K562 (cell line): ENCODE results near the gene PTOV1. TPM values are rescaled to one million over a fixed set of nuclear protein-coding genes. Genes with fewer than 3 reads are reported as not detected.

Source experiments
- ARNT ChIP-seq, 2 experiments: fragments of 450-650 bp; IDR thresholded peaks; 2 replicates each; pipeline ENCODE4 v1.6.1; 2016; ENCODE audit warnings: mild to moderate bottlenecking in 1 of 2
- HNRNPUL1 ChIP-seq: fragments of 200-400 bp; formaldehyde crosslinking; IDR thresholded peaks from 2 replicates; pipeline ENCODE4 v1.6.1; 2017; ENCODE audit warnings: low read length
- MTA3 ChIP-seq: fragments of 450-650 bp; formaldehyde crosslinking; IDR thresholded peaks from 2 replicates; pipeline ENCODE4 v1.6.1; 2017; ENCODE audit warnings: mild to moderate bottlenecking, borderline replicate concordance
- PATZ1 ChIP-seq: fragments of 250-450 bp; sonication (Bioruptor Pico); IDR thresholded peaks from 2 replicates; pipeline ENCODE4 v1.5.0; 2020; ENCODE audit warnings: mild to moderate bottlenecking, borderline replicate concordance
- PBX2 ChIP-seq, 2 experiments: IDR thresholded peaks in 1 of 2; conservative IDR thresholded peaks in 1 of 2; 2 replicates each; pipeline ENCODE4 v1.6.1; 2016; ENCODE audit warnings: low read depth in 2 of 2, mild to moderate bottlenecking in 1 of 2, missing compliant biosample characterization in 1 of 2, missing genetic modification characterization in 1 of 2, moderate library complexity in 1 of 2
- ZKSCAN3 ChIP-seq: fragments of 250-450 bp; sonication (Bioruptor Pico); IDR thresholded peaks from 2 replicates; pipeline ENCODE4 v1.4.0; 2020
- ZNF347 ChIP-seq: fragments of 450-650 bp; formaldehyde crosslinking; IDR thresholded peaks from 2 replicates; pipeline ENCODE4 v1.4.0; 2020; ENCODE audit warnings: low read depth, mild to moderate bottlenecking, moderate library complexity
- ZNF699 ChIP-seq: fragments of 250-450 bp; sonication (Bioruptor Pico); IDR thresholded peaks from 2 replicates; pipeline ENCODE4 v1.8.0; 2021; ENCODE audit warnings: mild to moderate bottlenecking, moderate library complexity; ENCODE audit not compliant: insufficient replicate concordance
- polyA plus RNA-seq, 8 experiments: library from polyadenylated mRNA; depleted of rRNA in 4 of 8; stranded (reverse) in 5 of 8; unstranded in 3 of 8; fragments of >200 nt; fragmentation: Nextera tagmentation in 2 of 8; fragmentation: Illumina TruSeq in 1 of 8; extraction: Ambion mirVana in 2 of 8; extraction: Trizol in 1 of 8; gene quantifications; 2 replicates each; pipeline versions ENCODE4 v1.2.1 to v1.2.3, GENCODE V29; 2011 to 2014; ENCODE audit warnings: inconsistent platforms in 1 of 8, missing spikeins in 1 of 8
- total RNA-seq, 7 experiments: library from RNA; depleted of rRNA in 6 of 7; stranded (reverse); fragments of >200 nt in 6 of 7; fragmentation: Illumina TruSeq in 2 of 7; extraction: Trizol in 2 of 7; gene quantifications; 2 replicates each; pipeline versions ENCODE4 v1.2.1 to v1.2.3, GENCODE V29; 2011 to 2021; ENCODE audit warnings: low replicate concordance in 1 of 7

PTOV1 gene
- total and polyA plus RNA-seq, 9 of the 15 experiments (the other 6 are each of a cell fraction or from before 2014, with no cell fraction given): 4.9 to 169 (median 43.5) TPM

- no peak for TF ChIP-seq ZNF699 (CRISPR knock-in tag)
- TF ChIP-seq HNRNPUL1: no peak
- no peak for TF ChIP-seq ZNF347
- TF ChIP-seq ZKSCAN3 (CRISPR knock-in tag): no peak
- no peak for TF ChIP-seq PATZ1 (CRISPR knock-in tag)
- TF ChIP-seq MTA3: no peak
- no peak for TF ChIP-seq ARNT (IDR thresholded peaks at IDR 0.05)
- TF ChIP-seq PBX2 (CRISPR knock-in tag; IDR thresholded peaks at IDR 0.05; ENCODE audit: low read depth): no peak
- no peak for TF ChIP-seq PBX2 (tag; conservative IDR thresholded peaks at IDR 0.05; ENCODE audit: low read depth)
Measured at GRCh38 chr19:49904136-49904535, 53.2 kb downstream of the PTOV1 start (continued).
